Measurements from ENCODE around the gene RC3H1. TPM values are rescaled to one million over a fixed set of nuclear protein-coding genes. Genes with fewer than 3 reads are reported as not detected.
A peak's percentile ranks its signal among the peaks of the same experiment; 100 is the strongest.

RC3H1 gene
- total RNA-seq, 1 experiment from 2014 or later, result 26.9 TPM

DNA sequence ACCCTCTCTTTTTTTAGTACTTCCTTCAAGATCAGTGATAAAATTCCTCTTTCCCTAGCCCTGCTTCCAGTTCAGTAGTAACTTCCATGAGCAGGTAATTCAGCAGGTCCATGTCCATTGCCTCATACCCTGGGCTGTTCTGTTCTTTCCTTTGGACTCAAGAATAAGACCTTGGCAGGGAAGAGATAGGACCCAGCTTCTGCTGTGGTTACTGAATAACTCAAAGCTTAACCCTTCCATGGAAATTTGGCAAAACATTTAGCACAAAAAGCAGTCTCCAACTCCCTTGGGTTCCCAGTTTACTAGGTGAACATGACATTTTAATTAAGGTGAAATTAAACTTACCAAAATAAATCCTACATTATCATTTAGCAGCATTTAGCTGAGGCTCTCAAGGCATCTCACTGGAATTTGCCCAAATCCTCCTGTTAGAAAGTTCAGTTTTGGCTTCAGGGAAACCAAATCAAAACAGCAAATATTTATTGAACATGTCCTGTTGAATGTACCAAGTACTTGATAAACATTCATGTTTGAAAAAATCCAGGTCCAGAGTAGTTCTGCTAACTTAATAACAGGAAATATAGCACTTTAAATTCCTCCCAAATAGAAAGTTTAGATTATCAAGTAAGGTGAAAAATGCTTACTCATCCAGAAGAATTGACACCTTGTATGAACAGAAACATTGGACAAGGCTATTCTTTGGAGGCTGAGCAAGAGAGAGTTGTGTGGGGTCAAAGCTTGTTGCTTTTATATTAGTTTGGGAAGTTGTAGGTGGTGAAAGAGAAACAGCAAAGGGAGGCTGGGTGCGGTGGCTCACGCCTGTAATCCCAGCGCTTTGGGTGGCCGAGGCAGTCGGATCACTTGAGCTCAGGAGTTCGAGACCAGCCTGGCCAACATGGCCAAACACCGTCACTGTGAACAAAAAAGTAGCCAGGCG, 96.6 kb downstream of the RC3H1 start:
- TSS peak; percentile 3 for BruUV-seq (replicated peaks)
- Mint-ChIP-seq H3K4me3 (ENCODE audit: unreplicated experiment) (no peak overlapping the region), H3K4me1 (ENCODE audit: insufficient read depth, unreplicated experiment) (no peaks in the 10 kb centered on the region), H3K27ac (ENCODE audit: low read depth, unreplicated experiment) (no peak overlapping the region), H3K36me3 (ENCODE audit: insufficient read depth, unreplicated experiment) (peaks cover 24% of the 10 kb centered on the region), H3K9me3 (ENCODE audit: unreplicated experiment) (no peaks in the 10 kb centered on the region), H3K27me3 (ENCODE audit: insufficient read depth, unreplicated experiment) (no peaks in the 10 kb centered on the region)
- ChIA-PET POLR2A (interaction anchor here (0.7 to 1.3 kb wide), 4 partner anchors 8 to 496 kb away, joined by 3 to 4 read pairs (median 3); partner anchors contain the start of gene SERPINC1), CTCF (interaction anchor here (0.6 to 1.4 kb wide), 6 partner anchors 10 to 962 kb away, joined by 3 to 5 read pairs (median 4); no protein-coding TSS in a partner anchor)
- DNase-seq (ENCODE audit: unreplicated experiment), result no peak
- intact Hi-C loops (cut with micrococcal nuclease), result no loop called here
- TF ChIP-seq, protein P1, sequence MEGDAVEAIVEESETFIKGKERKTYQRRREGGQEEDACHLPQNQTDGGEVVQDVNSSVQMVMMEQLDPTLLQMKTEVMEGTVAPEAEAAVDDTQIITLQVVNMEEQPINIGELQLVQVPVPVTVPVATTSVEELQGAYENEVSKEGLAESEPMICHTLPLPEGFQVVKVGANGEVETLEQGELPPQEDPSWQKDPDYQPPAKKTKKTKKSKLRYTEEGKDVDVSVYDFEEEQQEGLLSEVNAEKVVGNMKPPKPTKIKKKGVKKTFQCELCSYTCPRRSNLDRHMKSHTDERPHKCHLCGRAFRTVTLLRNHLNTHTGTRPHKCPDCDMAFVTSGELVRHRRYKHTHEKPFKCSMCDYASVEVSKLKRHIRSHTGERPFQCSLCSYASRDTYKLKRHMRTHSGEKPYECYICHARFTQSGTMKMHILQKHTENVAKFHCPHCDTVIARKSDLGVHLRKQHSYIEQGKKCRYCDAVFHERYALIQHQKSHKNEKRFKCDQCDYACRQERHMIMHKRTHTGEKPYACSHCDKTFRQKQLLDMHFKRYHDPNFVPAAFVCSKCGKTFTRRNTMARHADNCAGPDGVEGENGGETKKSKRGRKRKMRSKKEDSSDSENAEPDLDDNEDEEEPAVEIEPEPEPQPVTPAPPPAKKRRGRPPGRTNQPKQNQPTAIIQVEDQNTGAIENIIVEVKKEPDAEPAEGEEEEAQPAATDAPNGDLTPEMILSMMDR (IDR thresholded peaks at IDR 0.05; ENCODE audit: unreplicated experiment), result no peak

DNA sequence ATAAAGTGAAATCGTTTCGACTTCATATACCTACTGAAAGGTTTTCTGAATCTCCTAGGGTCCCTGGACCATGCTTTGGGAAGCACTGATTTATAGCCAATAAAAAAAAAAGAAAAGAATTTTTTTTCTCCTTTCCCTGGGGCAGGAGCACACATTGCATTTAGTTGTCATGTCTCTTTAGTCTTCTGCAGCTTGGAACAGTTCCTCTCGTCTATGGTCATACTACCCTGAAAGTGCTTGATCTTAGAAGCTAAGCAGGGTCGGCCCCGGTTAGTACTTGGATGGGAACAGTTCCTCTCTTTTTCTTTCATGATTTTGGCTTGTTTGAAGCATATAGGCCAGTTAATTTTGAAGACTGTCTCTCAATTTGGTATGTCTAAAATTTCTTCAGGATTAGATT, 101.3 kb downstream of the RC3H1 start:
- POLR2A ChIA-PET, result interaction anchor here (0.6 kb wide), 1 partner anchor 15 kb away, joined by 3 read pairs; no protein-coding TSS in a partner anchor
- TF ChIP-seq, protein P1 (IDR thresholded peaks at IDR 0.05; ENCODE audit: unreplicated experiment), result no peak
- CTCF ChIA-PET, result interaction anchor here (0.5 kb wide), 1 partner anchor 1454 kb away, joined by 3 read pairs; no protein-coding TSS in a partner anchor

DNA sequence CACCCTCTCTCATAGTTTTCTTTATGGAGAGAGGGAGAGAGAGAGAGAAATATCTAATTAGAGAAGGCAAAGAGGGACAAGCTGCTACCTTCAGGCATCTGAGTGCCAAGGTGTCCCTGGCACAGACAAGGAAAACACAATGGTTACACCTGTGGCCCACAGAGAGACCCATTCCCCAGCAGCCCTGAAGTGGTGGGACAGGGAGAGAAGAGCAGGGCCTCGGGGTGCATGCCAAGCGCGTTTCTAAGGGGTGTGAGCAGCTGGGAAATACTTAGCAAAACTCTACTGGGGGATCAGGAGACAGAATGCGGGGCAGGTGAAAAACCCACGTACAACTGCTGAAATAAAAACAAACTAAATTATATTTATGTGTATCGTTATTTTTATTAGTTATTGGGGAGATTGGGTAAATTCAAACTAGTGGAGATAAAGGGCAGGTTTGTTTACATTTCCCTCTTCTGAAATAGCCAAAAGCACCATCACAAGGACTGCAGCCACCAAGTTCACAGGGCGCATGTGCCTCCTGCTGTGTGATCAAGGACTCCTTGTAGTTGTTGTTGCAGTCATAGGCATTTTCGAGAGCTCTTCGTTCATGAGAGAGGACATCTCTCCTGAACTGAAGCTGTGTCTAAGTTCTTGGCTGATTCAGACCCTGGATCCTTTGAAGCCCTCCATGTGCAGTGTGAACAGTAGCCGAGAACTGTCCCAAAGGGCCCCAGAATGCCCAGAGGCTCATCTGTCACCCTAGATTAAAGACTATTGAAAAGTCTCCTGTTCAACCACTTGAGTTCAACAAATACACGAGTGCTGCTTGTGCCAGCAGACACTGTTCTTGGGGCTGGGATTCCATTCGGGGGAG, 104.3 kb downstream of the RC3H1 start:
- H3K36me3 Mint-ChIP-seq (ENCODE audit: insufficient read depth, unreplicated experiment), result no peaks in the 10 kb centered on the region
- no peaks in the 10 kb centered on the region for H3K4me1 Mint-ChIP-seq (ENCODE audit: insufficient read depth, unreplicated experiment)
- no peaks in the 10 kb centered on the region for H3K27me3 Mint-ChIP-seq (ENCODE audit: insufficient read depth, unreplicated experiment)
- H3K4me3 Mint-ChIP-seq (ENCODE audit: unreplicated experiment), result no peak overlapping the region
- intact Hi-C loops (cut with micrococcal nuclease), result no loop called here
- BruUV-seq (replicated peaks), result no TSS peak
- TF ChIP-seq, protein P1 (IDR thresholded peaks at IDR 0.05; ENCODE audit: unreplicated experiment), result no peak
- ChIA-PET CTCF (interaction anchor here (0.6 to 1.1 kb wide), 5 partner anchors 9 to 1101 kb away, joined by 3 to 4 read pairs (median 3); no protein-coding TSS in a partner anchor), POLR2A (no interaction called here)
- no peaks in the 10 kb centered on the region for H3K9me3 Mint-ChIP-seq (ENCODE audit: unreplicated experiment)
- H3K27ac Mint-ChIP-seq (ENCODE audit: low read depth, unreplicated experiment), result no peak overlapping the region
- no peak for DNase-seq (ENCODE audit: unreplicated experiment)

More for the DNA sequence above, 101.3 kb downstream of the RC3H1 start:
- H3K4me1 Mint-ChIP-seq (ENCODE audit: insufficient read depth, unreplicated experiment), result no peaks in the 10 kb centered on the region
- no peak overlapping the region for H3K27ac Mint-ChIP-seq (ENCODE audit: low read depth, unreplicated experiment)
- BruUV-seq (replicated peaks), result no TSS peak
- H3K36me3 Mint-ChIP-seq (ENCODE audit: insufficient read depth, unreplicated experiment), result no peaks in the 10 kb centered on the region
- H3K27me3 Mint-ChIP-seq (ENCODE audit: insufficient read depth, unreplicated experiment), result no peaks in the 10 kb centered on the region
- intact Hi-C loops (cut with micrococcal nuclease), result no loop called here
- no peak for DNase-seq (ENCODE audit: unreplicated experiment)
- H3K4me3 Mint-ChIP-seq (ENCODE audit: unreplicated experiment), result no peak overlapping the region
- H3K9me3 Mint-ChIP-seq (ENCODE audit: unreplicated experiment), result no peaks in the 10 kb centered on the region
